Head of caudate nucleus (tissue), 42 donors: ENCODE results near the gene NFKB1.
A peak's percentile ranks its signal among the peaks of the same experiment; 100 is the strongest.

Experiments
- DNase-seq, 42 donors: peaks; one replicate each; pipeline versions ENCODE4 v3.0.0 to v3.0.0-alpha.2; 2020 to 2021; ENCODE audit warnings: mixed read lengths in 7 of 42
- intact Hi-C: fragments of 100-400 bp; cut with DNase I; formaldehyde crosslinking; loops from one replicate; pipeline ENCODE4 v1.15.0; 2022

NFKB1 gene

GRCh38 chr4:102492531-102493241 lies 8.5 kb upstream of the NFKB1 start:
- DNase-seq, result no peak
- intact Hi-C loops, result no loop called here

GRCh38 chr4:102493257-102493656 lies 7.9 kb upstream of the NFKB1 start:
- intact Hi-C loops, result no loop called here
- no peak for DNase-seq

- intact Hi-C loops, result no loop called here
Measured at GRCh38 chr4:102493794-102494193, 7.4 kb upstream of the NFKB1 start.

GRCh38 chr4:102494603-102495002 lies 6.6 kb upstream of the NFKB1 start:
- no peak for DNase-seq
- intact Hi-C loops, result no loop called here

More at GRCh38 chr4:102493794-102494193, 7.4 kb upstream of the NFKB1 start:
- DNase-seq, result no peak

- DNase-seq, result no peak
- intact Hi-C loops, result no loop called here
Measured at GRCh38 chr4:102497986-102498385, 3.2 kb upstream of the NFKB1 start.

GRCh38 chr4:102500352-102500695 lies 835 bp upstream of the NFKB1 start:
- intact Hi-C loops, result loop anchor here (5.0 to 10.0 kb wide), 2 partner anchors 114 to 327 kb away; partner anchors contain the start of gene UBE2D3
- peak in 38 of 42 donors; percentile 27 to 80 (median 53) for DNase-seq

- intact Hi-C loops, result loop anchor here (5.0 to 10.0 kb wide), 2 partner anchors 113 to 326 kb away; partner anchors contain the start of gene UBE2D3
- DNase-seq, result peak in 10 of 42 donors; percentile 52 to 74 (median 66)
Measured at GRCh38 chr4:102501447-102501696, 213 bp downstream of the NFKB1 start.

GRCh38 chr4:102502543-102502818 lies 1.3 kb downstream of the NFKB1 start:
- intact Hi-C loops, result loop anchor here (5.0 to 10.0 kb wide), 2 partner anchors 112 to 325 kb away; partner anchors contain the start of gene UBE2D3
- no peak for DNase-seq

- intact Hi-C loops, result loop anchor here (5.0 to 10.0 kb wide), 2 partner anchors 111 to 324 kb away; partner anchors contain the start of gene UBE2D3
- no peak for DNase-seq
Measured at GRCh38 chr4:102503301-102503746, 2.2 kb downstream of the NFKB1 start.

GRCh38 chr4:102503831-102504786 lies 3.0 kb downstream of the NFKB1 start:
- DNase-seq, result no peak

GRCh38 chr4:102504941-102505340 lies 3.8 kb downstream of the NFKB1 start:
- no peak for DNase-seq
- intact Hi-C loops, result loop anchor here (5.0 to 10.0 kb wide), 2 partner anchors 110 to 322 kb away; partner anchors contain the start of gene UBE2D3

More at GRCh38 chr4:102503831-102504786, 3.0 kb downstream of the NFKB1 start:
- intact Hi-C loops, result loop anchor here (5.0 to 10.0 kb wide), 2 partner anchors 111 to 323 kb away; partner anchors contain the start of gene UBE2D3

GRCh38 chr4:102505708-102506107 lies 4.5 kb downstream of the NFKB1 start:
- no peak for DNase-seq
- intact Hi-C loops, result loop anchor here (10.0 kb wide), 1 partner anchor 109 kb away; no protein-coding TSS in a partner anchor

- intact Hi-C loops, result loop anchor here (10.0 kb wide), 1 partner anchor 108 kb away; no protein-coding TSS in a partner anchor
- DNase-seq, result no peak
Measured at GRCh38 chr4:102506523-102506922, 5.4 kb downstream of the NFKB1 start.

GRCh38 chr4:102511830-102512605 lies 10.9 kb downstream of the NFKB1 start:
- intact Hi-C loops, result no loop called here
- DNase-seq, result no peak

- intact Hi-C loops, result no loop called here
- DNase-seq, result no peak
Measured at GRCh38 chr4:102514298-102514964, 13.3 kb downstream of the NFKB1 start.

GRCh38 chr4:102517753-102518152 lies 16.6 kb downstream of the NFKB1 start:
- intact Hi-C loops, result no loop called here

GRCh38 chr4:102518703-102519131 lies 17.6 kb downstream of the NFKB1 start:
- intact Hi-C loops, result no loop called here
- DNase-seq, result peak in 1 of 42 donors; percentile 11

More at GRCh38 chr4:102517753-102518152, 16.6 kb downstream of the NFKB1 start:
- no peak for DNase-seq

- intact Hi-C loops, result no loop called here
Measured at GRCh38 chr4:102519925-102520324, 18.8 kb downstream of the NFKB1 start.

More at GRCh38 chr4:102519925-102520324, 18.8 kb downstream of the NFKB1 start:
- DNase-seq, result no peak
